Measurements from ENCODE around the gene PJA2.
"Not testable (repeated sequence)": the region's sequence is repeated elsewhere in the genome, so short reads cannot be mapped to it uniquely, and the experiment has no call there.

PJA2 gene

DNA sequence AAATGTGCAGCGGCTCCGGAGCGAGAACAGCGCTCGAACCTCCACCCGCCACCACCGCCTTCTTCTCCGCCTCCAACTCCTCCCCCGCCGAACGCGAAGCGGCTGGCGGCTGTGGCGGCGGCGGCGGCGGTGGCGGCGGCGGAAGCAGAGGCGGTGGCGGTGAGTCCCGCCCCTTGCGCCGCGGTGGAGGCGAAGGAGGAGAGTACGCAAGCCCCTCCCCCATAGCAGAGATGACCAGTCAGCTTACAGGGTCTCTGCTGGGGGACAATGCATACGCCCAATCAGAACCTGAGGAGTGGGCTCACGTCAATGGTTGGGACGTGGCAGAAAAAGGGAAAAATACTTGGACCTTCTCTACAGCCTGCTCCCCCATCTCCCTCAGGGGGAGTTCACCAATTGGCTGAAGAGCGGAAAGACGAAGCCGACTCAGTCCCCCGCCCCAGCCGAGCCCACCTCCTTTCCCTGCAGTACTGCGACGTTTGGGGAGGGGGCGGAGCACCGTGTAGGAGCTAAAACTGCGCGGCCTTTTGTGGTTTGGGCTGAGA is at the start of gene PJA2:
Gene PJA2 (minus strand): TSS at position 131 of the 545 bp plus-strand sequence. CDS start 26,541 bp downstream, outside the sequence.
- peak; percentile 99 for DNase-seq (ENCODE audit: low read depth)

DNA sequence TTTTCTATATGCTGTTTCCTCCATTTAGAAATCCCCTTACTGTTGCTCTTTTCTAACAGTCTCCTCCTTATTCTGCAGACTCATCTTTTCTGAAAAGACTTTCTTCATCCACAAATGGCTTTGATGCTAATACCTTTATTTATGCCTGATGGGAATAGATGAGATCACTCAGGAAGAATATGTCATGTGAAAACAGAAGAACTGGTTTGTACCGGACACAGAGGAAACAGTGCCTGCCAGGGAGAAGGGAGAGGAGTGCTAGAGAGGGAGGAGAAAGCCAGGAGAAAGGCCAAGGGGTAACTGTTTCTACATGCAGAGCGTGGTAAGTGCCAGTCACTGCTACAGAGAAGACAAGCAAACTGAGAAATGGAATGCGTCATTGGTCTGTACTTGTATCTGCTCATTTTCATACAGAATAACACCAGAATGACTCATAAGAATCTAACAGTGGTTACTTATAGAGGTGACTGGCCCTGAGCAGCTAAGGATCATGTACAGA is 45.9 kb upstream of the PJA2 start:
- peak; percentile 91 for DNase-seq (ENCODE audit: low read depth)

- DNase-seq (ENCODE audit: low read depth): peak; percentile 25
These were observed 45.1 kb upstream of the PJA2 start for GRCh38 chr5:109454731-109455505.

GRCh38 chr5:109453251-109453650 is 43.5 kb upstream of the PJA2 start:
- no peak for DNase-seq (ENCODE audit: low read depth)

- no peak for DNase-seq (ENCODE audit: low read depth)
These were observed 42.9 kb upstream of the PJA2 start for GRCh38 chr5:109452661-109453060.

DNA sequence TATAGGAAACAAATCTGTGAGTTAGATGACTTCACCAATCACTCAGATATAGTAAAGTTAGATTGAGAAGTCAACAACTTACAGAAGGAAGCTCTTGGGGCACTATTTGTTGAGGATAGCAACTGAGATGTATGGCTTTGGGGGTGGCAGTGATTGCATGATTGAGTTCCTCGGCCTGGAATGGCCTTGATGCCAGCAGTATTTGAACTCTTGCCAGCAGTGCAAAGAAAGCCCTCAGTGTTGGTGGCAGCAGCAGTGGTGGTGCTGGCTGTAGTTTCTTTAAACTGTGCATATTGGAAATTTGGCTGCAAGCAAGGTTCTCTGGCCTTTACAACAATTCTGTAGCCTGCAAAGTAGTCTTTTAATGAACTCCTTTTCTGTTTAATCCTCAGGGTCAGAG is 41.4 kb upstream of the PJA2 start:
- no peak for DNase-seq (ENCODE audit: low read depth)

- no peak for DNase-seq (ENCODE audit: low read depth)
These were observed 40.5 kb upstream of the PJA2 start for GRCh38 chr5:109450129-109450877.

- no peak for DNase-seq (ENCODE audit: low read depth)
These were observed 39.1 kb upstream of the PJA2 start for GRCh38 chr5:109448838-109449237.

DNA sequence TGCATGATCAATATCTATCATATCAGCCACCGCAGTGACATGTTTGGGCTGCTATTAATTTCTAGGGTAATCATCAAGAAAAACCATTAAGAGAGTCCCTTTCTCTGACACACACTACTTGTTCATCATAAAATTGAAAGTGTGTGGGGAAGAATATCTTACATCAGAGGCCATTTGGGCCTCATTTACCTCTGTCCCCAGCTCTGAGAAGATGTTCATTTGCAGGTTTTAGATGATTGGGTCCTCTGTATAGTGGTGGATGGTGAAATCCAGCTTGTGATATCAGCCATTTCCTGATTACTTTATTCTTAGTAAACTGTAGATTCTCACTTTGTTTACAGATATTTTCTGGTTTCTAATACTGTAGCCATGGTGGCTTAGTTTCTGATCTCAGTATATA is 29.8 kb upstream of the PJA2 start:
- no peak for DNase-seq (ENCODE audit: low read depth)

GRCh38 chr5:109426075-109426474 is 16.3 kb upstream of the PJA2 start:
- no peak for DNase-seq (ENCODE audit: low read depth)

DNA sequence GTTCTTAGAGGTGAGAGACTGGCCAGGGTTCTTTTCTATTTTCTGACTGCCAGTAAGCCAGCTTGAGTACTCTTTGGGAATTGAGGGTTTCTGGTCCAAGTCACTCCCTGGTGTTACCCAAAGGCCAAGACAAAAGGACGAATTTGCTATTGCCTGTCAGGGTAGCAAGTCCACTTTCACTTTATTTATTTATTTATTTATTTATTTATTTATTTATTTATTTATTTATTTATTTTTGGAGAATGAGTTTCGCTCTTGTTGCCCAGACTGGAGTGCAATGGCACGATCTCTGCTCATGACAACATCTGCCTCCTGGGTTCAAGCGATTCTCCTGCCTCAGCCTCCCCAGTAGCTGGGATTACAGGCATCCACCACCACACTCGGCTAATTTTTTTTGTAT is 15.7 kb upstream of the PJA2 start:
- DNase-seq (ENCODE audit: low read depth): not testable (repeated sequence)

- DNase-seq (ENCODE audit: low read depth): no peak
These were observed 12.2 kb upstream of the PJA2 start for GRCh38 chr5:109421956-109422355.

DNA sequence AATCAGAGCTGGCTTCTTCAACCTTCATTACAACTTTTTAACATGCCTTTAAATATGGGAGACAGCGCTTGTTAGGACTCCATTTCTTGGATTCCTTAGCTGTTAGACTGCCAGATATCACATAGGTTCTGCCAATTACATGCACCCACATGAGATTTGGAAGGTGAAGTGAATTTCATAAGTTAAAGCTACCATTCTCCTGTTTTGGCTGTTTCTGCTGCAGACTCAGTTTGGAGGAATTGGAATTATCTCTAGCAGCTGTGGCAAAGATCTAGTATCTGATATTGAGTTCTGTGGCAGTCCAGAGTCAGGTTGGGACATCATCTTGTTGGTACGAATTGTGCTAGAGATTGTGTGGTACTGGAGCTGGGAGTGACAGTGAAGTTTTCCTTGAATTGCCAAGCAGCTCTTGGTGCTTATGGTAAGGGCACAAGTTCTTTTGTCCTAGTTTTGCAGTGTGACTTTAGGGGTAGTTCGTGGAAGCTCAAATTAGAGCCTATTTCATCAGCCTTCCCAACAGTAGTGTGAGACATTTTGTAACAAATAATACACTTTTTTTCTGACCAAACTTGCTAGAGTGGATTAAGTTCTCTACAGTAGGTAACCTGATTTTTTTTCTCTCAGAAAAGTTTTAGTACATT is 9.1 kb upstream of the PJA2 start:
- no peak for DNase-seq (ENCODE audit: low read depth)

GRCh38 chr5:109416882-109417281 is 7.1 kb upstream of the PJA2 start:
- no peak for DNase-seq (ENCODE audit: low read depth)

DNA sequence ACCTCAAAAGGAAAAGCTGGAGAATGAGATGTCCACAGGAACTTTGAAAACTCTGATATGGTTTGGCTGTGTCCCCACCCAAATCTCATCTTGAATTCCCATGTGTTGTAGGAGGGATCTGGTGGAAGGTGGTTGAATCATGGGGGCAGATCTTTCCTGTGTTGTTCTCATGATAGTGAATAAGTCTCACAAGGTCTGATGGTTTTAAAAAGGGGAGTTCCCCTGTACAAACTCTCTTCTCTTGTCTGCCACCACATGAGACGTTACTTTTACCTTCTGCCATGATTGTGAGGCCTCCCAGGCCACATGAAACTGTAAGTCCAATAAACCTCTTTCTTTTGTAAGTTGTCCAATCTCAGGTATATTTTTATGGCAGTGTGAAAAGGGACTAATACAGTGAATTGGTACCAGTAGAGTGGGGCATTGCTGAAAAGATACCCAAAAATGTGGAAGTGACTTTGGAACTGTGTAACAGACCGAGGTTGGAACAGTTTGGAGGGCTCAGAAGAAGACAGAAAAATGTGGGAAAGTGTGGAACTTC is 4.2 kb upstream of the PJA2 start:
- not testable (repeated sequence) for DNase-seq (ENCODE audit: low read depth)

DNA sequence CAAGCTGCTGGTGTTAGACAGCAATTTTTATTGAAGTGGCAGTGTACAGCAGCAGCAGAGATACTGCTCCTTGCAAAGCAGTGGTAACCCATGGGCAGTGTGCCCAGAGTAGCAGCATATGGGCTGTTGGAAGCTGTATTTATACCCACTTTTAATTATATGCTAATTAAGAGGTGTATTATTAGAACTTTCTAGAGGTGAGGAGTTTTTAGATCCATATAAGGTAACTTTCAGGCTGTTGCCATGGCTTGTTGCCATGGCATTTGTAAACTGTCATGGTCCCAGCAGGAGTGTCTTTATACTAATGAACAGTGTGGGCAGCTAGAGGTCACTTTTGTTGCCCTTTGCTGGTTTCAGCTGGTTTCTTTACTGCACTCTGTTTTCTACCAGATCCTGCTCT is 3.7 kb upstream of the PJA2 start:
- DNase-seq (ENCODE audit: low read depth): no peak

DNA sequence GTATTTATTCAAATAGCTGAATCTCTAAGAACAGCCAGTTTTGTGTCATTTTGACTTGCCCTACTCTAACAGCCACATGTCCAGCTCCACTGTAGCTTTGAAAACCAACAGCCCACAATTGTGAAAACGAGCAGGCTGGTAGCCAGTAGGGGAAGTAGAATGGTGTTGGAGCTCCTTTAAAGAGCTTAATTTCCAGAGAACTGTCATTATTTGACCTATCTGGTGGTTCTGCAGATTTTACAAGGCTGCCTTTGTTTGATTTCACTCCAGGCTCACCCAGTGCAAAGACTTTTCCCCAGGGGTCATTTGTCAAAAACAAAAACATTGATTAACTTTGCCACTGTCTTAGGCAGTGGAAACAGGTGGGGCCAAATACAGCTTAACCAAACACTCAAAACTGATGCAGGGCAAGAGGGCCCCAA is 3.2 kb upstream of the PJA2 start:
- DNase-seq (ENCODE audit: low read depth): no peak

DNA sequence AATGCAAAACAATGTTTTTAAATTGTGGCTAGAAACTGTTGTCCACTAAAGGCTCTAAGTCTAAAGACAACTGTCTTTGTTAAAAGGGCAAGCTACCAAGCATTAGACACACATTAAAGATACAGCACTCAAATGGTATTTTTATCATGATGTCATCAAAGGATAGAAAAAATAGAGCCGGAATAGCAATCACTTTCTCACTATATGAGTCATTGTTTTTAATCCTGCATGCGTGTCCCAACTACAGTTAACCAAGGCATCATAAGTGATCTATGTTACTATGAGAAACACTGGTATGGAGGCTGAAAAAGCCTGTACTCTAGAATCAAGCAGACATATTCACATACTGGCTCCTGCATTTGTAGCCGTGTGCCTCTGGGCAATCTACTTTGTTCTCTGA is 1.9 kb upstream of the PJA2 start:
- peak; percentile 82 for DNase-seq (ENCODE audit: low read depth)

DNA sequence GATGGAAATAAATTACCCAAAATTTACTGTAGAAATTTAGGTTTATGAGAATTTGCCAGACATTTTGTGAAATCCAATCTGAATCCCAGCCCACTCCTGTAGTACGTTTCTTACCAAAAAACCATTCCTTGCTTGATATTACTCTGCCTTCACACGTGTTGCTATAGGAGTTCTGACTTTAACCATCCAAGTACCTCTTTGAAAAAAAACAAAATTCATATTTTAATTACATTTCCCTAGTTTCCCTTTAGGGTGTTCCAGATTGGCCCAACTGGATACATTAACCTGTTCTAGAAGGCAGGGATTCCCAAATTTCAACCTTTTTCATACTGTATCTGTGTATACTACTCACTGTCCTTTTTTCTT is 1.4 kb upstream of the PJA2 start:
- DNase-seq (ENCODE audit: low read depth): no peak

- DNase-seq (ENCODE audit: low read depth): peak; percentile 37
These were observed 795 bp upstream of the PJA2 start for GRCh38 chr5:109410389-109411148.

All from GM04503 (cell line).